ENCODE measurements around the gene RTL1.

RTL1 gene

GRCh38 chr14:100845341-100845740 lies 58.2 kb downstream of the RTL1 start:
- DNase-seq, result no peak

GRCh38 chr14:100844846-100845245 lies 58.7 kb downstream of the RTL1 start:
- DNase-seq, result no peak

GRCh38 chr14:100844421-100844820 lies 59.1 kb downstream of the RTL1 start:
- DNase-seq, result no peak

GRCh38 chr14:100844082-100844408 lies 59.5 kb downstream of the RTL1 start:
- DNase-seq, result no peak

GRCh38 chr14:100842799-100843198 lies 60.7 kb downstream of the RTL1 start:
- DNase-seq, result no peak

- no peak for DNase-seq
These were observed 61.6 kb downstream of the RTL1 start for GRCh38 chr14:100841761-100842403.

- no peak for DNase-seq
These were observed 62.3 kb downstream of the RTL1 start for GRCh38 chr14:100841066-100841760.

- DNase-seq, result no peak
These were observed 63.0 kb downstream of the RTL1 start for GRCh38 chr14:100840286-100841065.

GRCh38 chr14:100839681-100840111 lies 63.8 kb downstream of the RTL1 start:
- DNase-seq, result no peak

- DNase-seq, result no peak
These were observed 64.3 kb downstream of the RTL1 start for GRCh38 chr14:100839315-100839585.

- no peak for DNase-seq
These were observed 64.8 kb downstream of the RTL1 start for GRCh38 chr14:100838493-100839314.

- DNase-seq, result no peak
These were observed 65.6 kb downstream of the RTL1 start for GRCh38 chr14:100837805-100838350.

GRCh38 chr14:100836941-100837804 lies 66.3 kb downstream of the RTL1 start:
- no peak for DNase-seq

GRCh38 chr14:100836311-100836805 lies 67.2 kb downstream of the RTL1 start:
- no peak for DNase-seq

- no peak for DNase-seq
These were observed 67.8 kb downstream of the RTL1 start for GRCh38 chr14:100835548-100836310.

GRCh38 chr14:100834794-100835547 lies 68.6 kb downstream of the RTL1 start:
- no peak for DNase-seq

- no peak for DNase-seq
These were observed 69.3 kb downstream of the RTL1 start for GRCh38 chr14:100834082-100834793.

GRCh38 chr14:100832311-100832960 lies 71.1 kb downstream of the RTL1 start:
- no peak for DNase-seq

- no peak for DNase-seq
These were observed 72.8 kb downstream of the RTL1 start for GRCh38 chr14:100830681-100831080.

All from suppressor macrophage treated with lipopolysaccharide for 1 hour (primary cell).